Liver (tissue), 3 donors: Measurements from ENCODE around the gene CES5A.

Source experiments
- ATF3 ChIP-seq: IDR thresholded peaks from 2 replicates; pipeline ENCODE4 v1.6.1; 2016; ENCODE audit warnings: antibody characterized with exemption
- CTCF ChIP-seq: fragments of 150-350 bp; IDR thresholded peaks from 2 replicates; pipeline ENCODE4 v1.5.1; 2017; ENCODE audit warnings: improper control_type of control experiment, low read depth, low read length; ENCODE audit not compliant: missing input control
- FOXA1 ChIP-seq: IDR thresholded peaks from 2 replicates; pipeline ENCODE4 v1.6.1; 2016; ENCODE audit warnings: antibody characterized with exemption
- GABPA ChIP-seq, 2 donors: IDR thresholded peaks in 1 of 2; conservative IDR thresholded peaks in 1 of 2; 2 replicates each; pipeline ENCODE4 v1.6.1; 2016; ENCODE audit warnings: antibody characterized with exemption in 2 of 2, mild to moderate bottlenecking in 1 of 2, moderate library complexity in 1 of 2
- JUND ChIP-seq, 2 donors: IDR thresholded peaks; 2 replicates each; pipeline ENCODE4 v1.6.1; 2016; ENCODE audit warnings: antibody characterized with exemption in 2 of 2
- MAX ChIP-seq: IDR thresholded peaks from 2 replicates; pipeline ENCODE4 v1.6.1; 2016; ENCODE audit warnings: antibody characterized with exemption
- RAD21 ChIP-seq, 2 donors: IDR thresholded peaks; 2 replicates each; pipeline ENCODE4 v1.6.1; 2016; ENCODE audit warnings: antibody characterized with exemption in 2 of 2, mild to moderate bottlenecking in 2 of 2
- RXRA ChIP-seq, 2 donors: IDR thresholded peaks; 2 replicates each; pipeline ENCODE4 v1.6.1; 2017 to 2018; ENCODE audit warnings: antibody characterized with exemption in 2 of 2, mild to moderate bottlenecking in 1 of 2
- SP1 ChIP-seq: IDR thresholded peaks from 2 replicates; pipeline ENCODE4 v1.6.1; 2018; ENCODE audit warnings: antibody characterized with exemption, mild to moderate bottlenecking
- donor health status: healthy.
- donor health status: healthy.

- TF ChIP-seq RAD21 (IDR thresholded peaks at IDR 0.05) (no peak), CTCF (no peak), MAX (no peak), RXRA (IDR thresholded peaks at IDR 0.05) (no peak), ATF3 (no peak), FOXA1 (no peak), SP1 (no peak), GABPA (IDR thresholded peaks at IDR 0.05 in 1 of 2, conservative IDR thresholded peaks at IDR 0.05 in 1 of 2) (no peak), JUND (IDR thresholded peaks at IDR 0.05) (no peak)
Measured at GRCh38 chr16:55861288-55861687, 13.9 kb downstream of the CES5A start.
